Measurements from ENCODE around the gene DHX16. TPM values are rescaled to one million over a fixed set of nuclear protein-coding genes. Genes with fewer than 3 reads are reported as not detected.
A peak's percentile ranks its signal among the peaks of the same experiment; 100 is the strongest.

The DHX16 gene
- total RNA-seq, 1 donor: 32.0 TPM

GRCh38 chr6:30707281-30707850 lies 34.6 kb upstream of the DHX16 start:
- DNase-seq (ENCODE audit: low read depth): no peak
- no peak overlapping the region for H3K4me3 ChIP-seq (ENCODE audit: low read depth, low read length)
- TF ChIP-seq, protein P1, sequence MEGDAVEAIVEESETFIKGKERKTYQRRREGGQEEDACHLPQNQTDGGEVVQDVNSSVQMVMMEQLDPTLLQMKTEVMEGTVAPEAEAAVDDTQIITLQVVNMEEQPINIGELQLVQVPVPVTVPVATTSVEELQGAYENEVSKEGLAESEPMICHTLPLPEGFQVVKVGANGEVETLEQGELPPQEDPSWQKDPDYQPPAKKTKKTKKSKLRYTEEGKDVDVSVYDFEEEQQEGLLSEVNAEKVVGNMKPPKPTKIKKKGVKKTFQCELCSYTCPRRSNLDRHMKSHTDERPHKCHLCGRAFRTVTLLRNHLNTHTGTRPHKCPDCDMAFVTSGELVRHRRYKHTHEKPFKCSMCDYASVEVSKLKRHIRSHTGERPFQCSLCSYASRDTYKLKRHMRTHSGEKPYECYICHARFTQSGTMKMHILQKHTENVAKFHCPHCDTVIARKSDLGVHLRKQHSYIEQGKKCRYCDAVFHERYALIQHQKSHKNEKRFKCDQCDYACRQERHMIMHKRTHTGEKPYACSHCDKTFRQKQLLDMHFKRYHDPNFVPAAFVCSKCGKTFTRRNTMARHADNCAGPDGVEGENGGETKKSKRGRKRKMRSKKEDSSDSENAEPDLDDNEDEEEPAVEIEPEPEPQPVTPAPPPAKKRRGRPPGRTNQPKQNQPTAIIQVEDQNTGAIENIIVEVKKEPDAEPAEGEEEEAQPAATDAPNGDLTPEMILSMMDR (IDR thresholded peaks at IDR 0.05; ENCODE audit: insufficient read depth, low read depth, low read length): no peak

GRCh38 chr6:30705620-30706019 lies 32.8 kb upstream of the DHX16 start:
- no peak for DNase-seq (ENCODE audit: low read depth)
- TF ChIP-seq, protein P1 (IDR thresholded peaks at IDR 0.05; ENCODE audit: insufficient read depth, low read depth, low read length): no peak
- no peak overlapping the region for H3K4me3 ChIP-seq (ENCODE audit: low read depth, low read length)

DNA sequence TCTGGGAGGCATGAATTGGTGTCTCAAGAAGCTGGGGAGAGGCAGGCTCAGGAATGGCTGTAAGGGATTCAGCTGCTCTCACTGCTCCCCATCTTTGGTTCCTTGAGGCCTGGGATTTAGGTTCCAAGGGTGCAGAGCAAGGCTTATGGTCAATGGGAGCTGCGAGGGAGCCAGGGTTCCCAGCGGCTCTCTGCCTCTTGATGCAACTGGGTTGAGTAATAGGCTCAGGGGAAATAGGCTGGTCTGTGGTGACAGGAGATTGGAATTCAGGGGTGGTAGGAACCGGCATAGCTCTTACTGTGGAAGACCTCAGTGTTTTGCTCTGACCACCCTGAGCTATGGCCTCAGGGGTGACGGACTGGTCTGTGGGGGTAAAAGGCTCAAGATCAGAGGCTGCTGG lies 31.0 kb upstream of the DHX16 start:
- no peak for DNase-seq (ENCODE audit: low read depth)
- no peak overlapping the region for H3K4me3 ChIP-seq (ENCODE audit: low read depth, low read length)
- TF ChIP-seq, protein P1 (IDR thresholded peaks at IDR 0.05; ENCODE audit: insufficient read depth, low read depth, low read length): no peak

DNA sequence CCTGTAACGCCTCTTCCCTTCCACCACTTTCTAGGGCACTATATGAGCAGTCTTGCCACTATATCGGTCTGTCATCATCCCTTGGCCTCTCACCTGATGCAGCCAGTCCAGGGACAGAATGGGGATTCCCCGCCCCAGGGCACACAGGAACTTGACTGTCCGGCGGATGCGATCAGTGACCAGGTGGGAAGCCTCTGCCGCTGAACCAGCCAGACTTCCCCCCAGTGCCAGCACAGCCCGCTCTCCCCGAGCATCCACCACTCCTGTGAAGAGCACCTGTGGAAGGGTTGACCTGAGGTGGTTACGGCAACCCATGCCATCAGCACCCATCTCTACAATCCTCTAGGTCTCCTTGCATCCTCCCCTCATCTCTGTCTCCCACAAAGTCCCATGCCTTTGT lies 30.2 kb upstream of the DHX16 start:
- DNase-seq (ENCODE audit: low read depth): no peak
- H3K4me3 ChIP-seq (ENCODE audit: low read depth, low read length): no peak overlapping the region
- TF ChIP-seq, protein P1 (IDR thresholded peaks at IDR 0.05; ENCODE audit: insufficient read depth, low read depth, low read length): no peak

DNA sequence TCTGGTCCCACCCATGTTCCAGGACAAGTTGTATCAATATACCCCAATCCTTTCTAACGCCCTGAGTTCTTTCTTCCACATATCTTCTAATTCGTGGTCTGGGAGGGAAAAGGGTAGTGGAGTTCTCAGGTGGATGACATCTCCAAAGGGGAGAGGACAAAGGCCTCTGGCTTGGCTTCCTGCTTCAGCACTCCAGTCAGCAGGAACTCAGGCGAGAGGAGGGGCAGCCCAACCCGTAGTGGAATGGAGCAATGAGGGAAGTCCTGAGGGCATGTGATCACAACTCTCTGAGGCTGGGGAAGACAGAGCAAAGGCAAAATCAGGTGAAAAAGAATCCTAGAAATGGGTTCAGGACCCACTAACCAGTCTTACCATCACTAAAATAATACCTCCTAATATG lies 27.5 kb upstream of the DHX16 start:
- H3K4me3 ChIP-seq (ENCODE audit: low read depth, low read length): no peak overlapping the region
- no peak for DNase-seq (ENCODE audit: low read depth)
- TF ChIP-seq, protein P1 (IDR thresholded peaks at IDR 0.05; ENCODE audit: insufficient read depth, low read depth, low read length): no peak

- TF ChIP-seq, protein P1 (IDR thresholded peaks at IDR 0.05; ENCODE audit: insufficient read depth, low read depth, low read length): no peak
- DNase-seq (ENCODE audit: low read depth): no peak
- no peak overlapping the region for H3K4me3 ChIP-seq (ENCODE audit: low read depth, low read length)
Observed at GRCh38 chr6:30696432-30696831, 23.6 kb upstream of the DHX16 start.

DNA sequence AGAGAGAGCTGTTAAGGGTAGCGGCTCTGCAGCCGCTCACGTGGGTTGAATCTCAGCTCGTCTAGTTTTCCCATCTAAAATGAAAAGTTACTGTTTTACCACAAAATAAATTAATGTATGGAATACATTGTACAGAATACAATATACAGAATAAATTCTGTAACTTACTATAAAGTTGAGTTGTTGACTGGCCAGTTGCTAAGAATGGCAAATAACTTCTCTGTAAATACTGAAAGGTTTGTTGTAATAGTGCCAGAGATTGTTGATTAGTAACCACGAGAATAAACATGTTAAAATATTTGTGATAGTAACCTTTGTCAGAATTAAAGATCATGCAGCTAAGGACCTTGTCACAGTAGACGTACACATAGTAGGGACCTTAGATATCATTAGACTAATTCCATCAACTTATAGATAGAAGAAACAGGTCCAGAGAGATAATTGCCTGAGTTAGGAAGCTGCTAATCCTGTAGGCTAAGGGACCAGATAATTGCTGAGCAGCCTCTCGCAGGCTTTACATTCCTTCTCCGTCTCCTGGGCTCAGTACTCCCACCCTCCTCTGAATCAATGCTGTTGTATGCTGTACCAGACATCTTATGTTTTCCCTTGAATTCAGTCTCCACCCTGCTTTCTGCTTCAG lies 18.5 kb upstream of the DHX16 start:
- TF ChIP-seq, protein P1 (IDR thresholded peaks at IDR 0.05; ENCODE audit: insufficient read depth, low read depth, low read length): no peak
- peak overlapping the region; percentile 95 for H3K4me3 ChIP-seq (ENCODE audit: low read depth, low read length)
- peak; percentile 58 for DNase-seq (ENCODE audit: low read depth)

Measured in fibroblast of villous mesenchyme (primary cell).